ENCODE data around the gene PEPD.

- no peak for TF ChIP-seq CTCF (IDR thresholded peaks at IDR 0.05; ENCODE audit: extremely low read depth in 1 of 2, insufficient read depth in 1 of 2, low read depth in 1 of 2, low read length in 2 of 2)
- no peak for TF ChIP-seq POLR2A (IDR thresholded peaks at IDR 0.05; ENCODE audit: low read depth, low read length)
- no peak for TF ChIP-seq MAX (IDR thresholded peaks at IDR 0.05; ENCODE audit: insufficient read depth, insufficient read length)
- no peak for TF ChIP-seq EZH2 (IDR thresholded peaks at IDR 0.05; ENCODE audit: borderline replicate concordance, low read depth, low read length, severe bottlenecking)
- no peak for TF ChIP-seq GATA2 (IDR thresholded peaks at IDR 0.05; ENCODE audit: insufficient read depth, insufficient read length, low read depth, low read length)
- TF ChIP-seq POLR2AphosphoS5 (IDR thresholded peaks at IDR 0.05; ENCODE audit: insufficient read depth, low read depth, low read length): no peak
Observed at GRCh38 chr19:33471111-33471996, 50.2 kb downstream of the PEPD start.
